GM13977 (cell line): Measurements from ENCODE around the gene PDZD4.

Experiments
- DNase-seq: peaks from one replicate; pipeline ENCODE4 v3.0.0; 2012; ENCODE audit warnings: low spot score
- in situ Hi-C: fragments of 300-500 bp; cut with MboI; formaldehyde crosslinking; loops from one replicate; pipeline ENCODE4 v1.12.0; 2022; ENCODE audit warnings: low sequenced_read_pairs, low pct_unique_long_range_greater_than_20kb, mixed read lengths, inconsistent platforms; ENCODE audit not compliant: unreplicated experiment
- TF ChIP-seq, protein P1 (sequence below): IDR thresholded peaks from 2 replicates; pipeline ENCODE4 v1.5.1; 2012; ENCODE audit warnings: mild to moderate bottlenecking, control low read depth; ENCODE audit not compliant: insufficient read depth; ENCODE audit errors: extremely low read depth, missing control alignments

PDZD4 gene

GRCh38 chrX:153803211-153804099 lies 26.9 kb downstream of the PDZD4 start:
- in situ Hi-C loops, result no loop called here
- TF ChIP-seq, protein P1, sequence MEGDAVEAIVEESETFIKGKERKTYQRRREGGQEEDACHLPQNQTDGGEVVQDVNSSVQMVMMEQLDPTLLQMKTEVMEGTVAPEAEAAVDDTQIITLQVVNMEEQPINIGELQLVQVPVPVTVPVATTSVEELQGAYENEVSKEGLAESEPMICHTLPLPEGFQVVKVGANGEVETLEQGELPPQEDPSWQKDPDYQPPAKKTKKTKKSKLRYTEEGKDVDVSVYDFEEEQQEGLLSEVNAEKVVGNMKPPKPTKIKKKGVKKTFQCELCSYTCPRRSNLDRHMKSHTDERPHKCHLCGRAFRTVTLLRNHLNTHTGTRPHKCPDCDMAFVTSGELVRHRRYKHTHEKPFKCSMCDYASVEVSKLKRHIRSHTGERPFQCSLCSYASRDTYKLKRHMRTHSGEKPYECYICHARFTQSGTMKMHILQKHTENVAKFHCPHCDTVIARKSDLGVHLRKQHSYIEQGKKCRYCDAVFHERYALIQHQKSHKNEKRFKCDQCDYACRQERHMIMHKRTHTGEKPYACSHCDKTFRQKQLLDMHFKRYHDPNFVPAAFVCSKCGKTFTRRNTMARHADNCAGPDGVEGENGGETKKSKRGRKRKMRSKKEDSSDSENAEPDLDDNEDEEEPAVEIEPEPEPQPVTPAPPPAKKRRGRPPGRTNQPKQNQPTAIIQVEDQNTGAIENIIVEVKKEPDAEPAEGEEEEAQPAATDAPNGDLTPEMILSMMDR, result no peak
- DNase-seq, result no peak

- no peak for DNase-seq
- TF ChIP-seq, protein P1, result no peak
- in situ Hi-C loops, result no loop called here
Observed at GRCh38 chrX:153802513-153803045, 27.8 kb downstream of the PDZD4 start.

GRCh38 chrX:153801669-153802068 lies 28.7 kb downstream of the PDZD4 start:
- DNase-seq, result no peak
- TF ChIP-seq, protein P1, result no peak
- in situ Hi-C loops, result no loop called here

GRCh38 chrX:153800746-153801145 lies 29.6 kb downstream of the PDZD4 start:
- in situ Hi-C loops, result no loop called here
- TF ChIP-seq, protein P1, result no peak
- DNase-seq, result no peak

GRCh38 chrX:153800177-153800722 lies 30.1 kb downstream of the PDZD4 start:
- no peak for DNase-seq
- TF ChIP-seq, protein P1, result no peak
- in situ Hi-C loops, result no loop called here

GRCh38 chrX:153799326-153799725 lies 31.0 kb downstream of the PDZD4 start:
- DNase-seq, result no peak
- TF ChIP-seq, protein P1, result no peak
- in situ Hi-C loops, result no loop called here
